Liver (tissue), 9 donors: ENCODE data around the gene GLI3. TPM values are rescaled to one million over a fixed set of nuclear protein-coding genes. Genes with fewer than 3 reads are reported as not detected.

Experiments used
- DNase-seq: peaks from one replicate; pipeline ENCODE4 v3.0.0-alpha.2; 2017; ENCODE audit warnings: low spot score
- H3K27ac ChIP-seq, 2 donors: one replicate each; pipeline ENCODE4 v1.7.0; 2013; ENCODE audit warnings: inconsistent platforms in 2 of 2, low read length in 2 of 2, control low read depth in 1 of 2, low read depth in 1 of 2, mild to moderate bottlenecking in 1 of 2
- H3K27me3 ChIP-seq, 4 donors: one replicate each; pipeline versions ENCODE4 v1.6.1 to v1.7.0; 2013; ENCODE audit warnings: low read length in 3 of 4, inconsistent platforms in 1 of 4, mild to moderate bottlenecking in 1 of 4, moderate library complexity in 1 of 4; ENCODE audit not compliant: control insufficient read depth in 4 of 4, insufficient read depth in 4 of 4
- H3K36me3 ChIP-seq, 4 donors: one replicate each; pipeline versions ENCODE4 v1.6.1 to v1.7.0; 2013; ENCODE audit warnings: low read length in 3 of 4, mild to moderate bottlenecking in 3 of 4, low read depth in 1 of 4, moderate library complexity in 1 of 4; ENCODE audit not compliant: control insufficient read depth in 4 of 4, insufficient read depth in 3 of 4
- H3K4me1 ChIP-seq, 4 donors: one replicate each; pipeline versions ENCODE4 v1.6.1 to v1.7.0; 2013; ENCODE audit warnings: low read length in 3 of 4, mild to moderate bottlenecking in 3 of 4, moderate library complexity in 1 of 4; ENCODE audit not compliant: control insufficient read depth in 4 of 4, insufficient read depth in 4 of 4
- H3K4me3 ChIP-seq, 3 donors: one replicate each; pipeline versions ENCODE4 v1.6.1 to v1.7.0; 2013; ENCODE audit warnings: low read length in 3 of 3, control low read depth in 1 of 3, low read depth in 1 of 3, mild to moderate bottlenecking in 1 of 3
- H3K9ac ChIP-seq, 2 donors: one replicate each; pipeline ENCODE4 v1.7.0; 2013; ENCODE audit warnings: low read length in 2 of 2, mild to moderate bottlenecking in 2 of 2, moderate library complexity in 2 of 2, control low read depth in 1 of 2, low read depth in 1 of 2
- H3K9me3 ChIP-seq, 4 donors: one replicate each; pipeline versions ENCODE4 v1.6.1 to v1.7.0; 2013; ENCODE audit warnings: low read length in 3 of 4; ENCODE audit not compliant: control insufficient read depth in 4 of 4
- ATF3 ChIP-seq: IDR thresholded peaks from 2 replicates; pipeline ENCODE4 v1.6.1; 2016; ENCODE audit warnings: antibody characterized with exemption
- CTCF ChIP-seq: fragments of 150-350 bp; IDR thresholded peaks from 2 replicates; pipeline ENCODE4 v1.5.1; 2017; ENCODE audit warnings: improper control_type of control experiment, low read depth, low read length; ENCODE audit not compliant: missing input control
- EGR1 ChIP-seq, 2 donors: IDR thresholded peaks; 2 replicates each; pipeline ENCODE4 v1.6.1; 2016 to 2018; ENCODE audit warnings: antibody characterized with exemption in 2 of 2, low read depth in 2 of 2
- FOXA1 ChIP-seq: IDR thresholded peaks from 2 replicates; pipeline ENCODE4 v1.6.1; 2016; ENCODE audit warnings: antibody characterized with exemption
- FOXA2 ChIP-seq: IDR thresholded peaks from 2 replicates; pipeline ENCODE4 v1.6.1; 2016; ENCODE audit warnings: antibody characterized with exemption
- GABPA ChIP-seq, 2 donors: IDR thresholded peaks in 1 of 2; conservative IDR thresholded peaks in 1 of 2; 2 replicates each; pipeline ENCODE4 v1.6.1; 2016; ENCODE audit warnings: antibody characterized with exemption in 2 of 2, mild to moderate bottlenecking in 1 of 2, moderate library complexity in 1 of 2
- HNF4A ChIP-seq, 2 donors: conservative IDR thresholded peaks; 2 replicates each; pipeline ENCODE4 v1.6.1; 2016; ENCODE audit warnings: antibody characterized with exemption in 2 of 2, mild to moderate bottlenecking in 2 of 2
- HNF4G ChIP-seq: IDR thresholded peaks from 2 replicates; pipeline ENCODE4 v1.6.1; 2016; ENCODE audit warnings: antibody characterized with exemption
- JUND ChIP-seq, 2 donors: IDR thresholded peaks; 2 replicates each; pipeline ENCODE4 v1.6.1; 2016; ENCODE audit warnings: antibody characterized with exemption in 2 of 2
- MAX ChIP-seq: IDR thresholded peaks from 2 replicates; pipeline ENCODE4 v1.6.1; 2016; ENCODE audit warnings: antibody characterized with exemption
- NR2F2 ChIP-seq: IDR thresholded peaks from 2 replicates; pipeline ENCODE4 v1.6.1; 2016; ENCODE audit warnings: antibody characterized with exemption
- RAD21 ChIP-seq, 2 donors: IDR thresholded peaks; 2 replicates each; pipeline ENCODE4 v1.6.1; 2016; ENCODE audit warnings: antibody characterized with exemption in 2 of 2, mild to moderate bottlenecking in 2 of 2
- REST ChIP-seq: IDR thresholded peaks from 2 replicates; pipeline ENCODE4 v1.6.1; 2016; ENCODE audit warnings: antibody characterized with exemption, mild to moderate bottlenecking
- RXRA ChIP-seq, 2 donors: IDR thresholded peaks; 2 replicates each; pipeline ENCODE4 v1.6.1; 2017 to 2018; ENCODE audit warnings: antibody characterized with exemption in 2 of 2, mild to moderate bottlenecking in 1 of 2
- SP1 ChIP-seq: IDR thresholded peaks from 2 replicates; pipeline ENCODE4 v1.6.1; 2018; ENCODE audit warnings: antibody characterized with exemption, mild to moderate bottlenecking
- TAF1 ChIP-seq: conservative IDR thresholded peaks from 2 replicates; pipeline ENCODE4 v1.6.1; 2016; ENCODE audit warnings: antibody characterized with exemption, mild to moderate bottlenecking
- YY1 ChIP-seq: IDR thresholded peaks from 2 replicates; pipeline ENCODE4 v1.6.1; 2016; ENCODE audit warnings: antibody characterized with exemption, mild to moderate bottlenecking
- ZBTB33 ChIP-seq: IDR thresholded peaks from 2 replicates; pipeline ENCODE4 v1.6.1; 2016; ENCODE audit warnings: antibody characterized with exemption
- WGBS: extraction: QIAGEN DNeasy Blood & Tissue Kit; methylation state at CpG from one replicate; pipeline ENCODE4 v1.1.7; 2013; 5-methylcytosine and 5-hydroxymethylcytosine counted together
- polyA plus RNA-seq, 2 donors: library from polyadenylated mRNA; stranded (reverse) in 1 of 2; unstranded in 1 of 2; fragments of 200-250 nt in 1 of 2; fragments of >200 nt in 1 of 2; fragmentation: Nextera tagmentation in 1 of 2; extraction: Ambion mirVana in 1 of 2; gene quantifications; one replicate each; pipeline versions ENCODE4 v1.2.1 to v1.2.3, GENCODE V29; 2013 to 2015
- total RNA-seq, 2 donors: library from RNA; depleted of rRNA; stranded (reverse); fragments of >200 nt; gene quantifications; one replicate each; pipeline ENCODE4 v1.2.3, GENCODE V29; 2014
- donor health status: healthy.
- donor health status: healthy.
- donor health status: healthy.
- donor health status: healthy.
- donor health status: healthy.

GLI3 gene
- total and polyA plus RNA-seq, 4 donors = 0.09 to 0.42 (median 0.26) TPM

GRCh38 chr7:41996381-41997035 lies 240.5 kb downstream of the GLI3 start:
- DNase-seq = no peak
- Histone ChIP-seq H3K4me3 (no peak overlapping the region), H3K27me3 (peaks cover 0 to 3% (median 0%) of the 10 kb centered on the region in 4 donors), H3K36me3 (no peaks in the 10 kb centered on the region), H3K9ac (no peak overlapping the region), H3K9me3 (no peaks in the 10 kb centered on the region), H3K4me1 (no peaks in the 10 kb centered on the region), H3K27ac (no peak overlapping the region)
- TF ChIP-seq FOXA2 = no peak
- TF ChIP-seq MAX = no peak
- TF ChIP-seq ZBTB33 = no peak
- TF ChIP-seq REST = no peak
- TF ChIP-seq FOXA1 = no peak
- no peak for TF ChIP-seq RAD21 (IDR thresholded peaks at IDR 0.05)
- TF ChIP-seq HNF4G = no peak
- TF ChIP-seq JUND (IDR thresholded peaks at IDR 0.05) = no peak
- TF ChIP-seq EGR1 (IDR thresholded peaks at IDR 0.05; ENCODE audit: low read depth in 2 of 2) = no peak
- TF ChIP-seq SP1 = no peak
- no peak for TF ChIP-seq RXRA (IDR thresholded peaks at IDR 0.05)
- no peak for TF ChIP-seq YY1
- TF ChIP-seq GABPA (IDR thresholded peaks at IDR 0.05 in 1 of 2, conservative IDR thresholded peaks at IDR 0.05 in 1 of 2) = no peak
- TF ChIP-seq HNF4A (conservative IDR thresholded peaks at IDR 0.05) = no peak
- TF ChIP-seq NR2F2 = no peak
- WGBS = 70% methylated on average over 4 of the region's 4 CpGs

- no peak overlapping the region for H3K9ac ChIP-seq
- no peaks in the 10 kb centered on the region for H3K4me1 ChIP-seq
- H3K36me3 ChIP-seq = no peaks in the 10 kb centered on the region
- peaks cover 0 to 3% (median 0%) of the 10 kb centered on the region in 4 donors for H3K27me3 ChIP-seq
- H3K4me3 ChIP-seq = no peak overlapping the region
- WGBS = 84% methylated on average over 2 of the region's 2 CpGs
- no peaks in the 10 kb centered on the region for H3K9me3 ChIP-seq
- H3K27ac ChIP-seq = no peak overlapping the region
- DNase-seq = no peak
- no peak for TF ChIP-seq CTCF
- TF ChIP-seq YY1 = no peak
- no peak for TF ChIP-seq GABPA (IDR thresholded peaks at IDR 0.05 in 1 of 2, conservative IDR thresholded peaks at IDR 0.05 in 1 of 2)
- no peak for TF ChIP-seq JUND (IDR thresholded peaks at IDR 0.05)
- no peak for TF ChIP-seq HNF4A (conservative IDR thresholded peaks at IDR 0.05)
- TF ChIP-seq ATF3 = no peak
- no peak for TF ChIP-seq RAD21 (IDR thresholded peaks at IDR 0.05)
- TF ChIP-seq RXRA (IDR thresholded peaks at IDR 0.05) = no peak
- TF ChIP-seq MAX = no peak
- TF ChIP-seq NR2F2 = no peak
- no peak for TF ChIP-seq HNF4G
- TF ChIP-seq ZBTB33 = no peak
- no peak for TF ChIP-seq SP1
- TF ChIP-seq TAF1 = no peak
These were observed 241.3 kb downstream of the GLI3 start for GRCh38 chr7:41995632-41996271.
